GM12873 (cell line): ENCODE measurements around the gene AUTS2.

Experiments used
- CTCF ChIP-seq: IDR thresholded peaks from 2 replicates; pipeline ENCODE4 v1.5.1; 2012; ENCODE audit warnings: low read depth, mild to moderate bottlenecking, moderate library complexity, low read length, control low read depth; ENCODE audit not compliant: insufficient read depth; ENCODE audit errors: missing control alignments

Gene AUTS2

GRCh38 chr7:69691327-69691726 lies 93.1 kb downstream of the AUTS2 start:
- no peak for TF ChIP-seq CTCF

DNA sequence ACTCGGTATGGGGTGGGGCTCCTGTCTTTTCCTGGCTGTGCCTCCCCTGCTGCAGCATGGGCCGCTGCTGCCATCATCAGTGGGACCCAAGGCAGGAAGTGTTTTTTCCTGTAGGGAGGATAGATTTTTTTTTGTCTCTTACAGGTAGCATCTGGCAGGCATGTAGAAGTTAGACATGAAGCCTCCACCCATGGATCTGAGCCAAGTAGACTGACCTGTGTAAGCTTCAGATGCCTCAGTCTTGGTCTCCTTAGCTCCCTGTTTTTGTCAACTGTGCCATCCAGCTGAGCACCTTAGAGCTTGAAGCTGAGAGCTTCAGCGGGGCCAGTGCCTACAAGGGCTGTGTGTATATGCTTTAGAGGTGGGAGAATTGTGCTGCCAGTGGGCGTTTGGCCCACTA lies 93.5 kb downstream of the AUTS2 start:
- TF ChIP-seq CTCF, result no peak

- no peak for TF ChIP-seq CTCF
Observed at GRCh38 chr7:69692611-69693010, 94.3 kb downstream of the AUTS2 start.

DNA sequence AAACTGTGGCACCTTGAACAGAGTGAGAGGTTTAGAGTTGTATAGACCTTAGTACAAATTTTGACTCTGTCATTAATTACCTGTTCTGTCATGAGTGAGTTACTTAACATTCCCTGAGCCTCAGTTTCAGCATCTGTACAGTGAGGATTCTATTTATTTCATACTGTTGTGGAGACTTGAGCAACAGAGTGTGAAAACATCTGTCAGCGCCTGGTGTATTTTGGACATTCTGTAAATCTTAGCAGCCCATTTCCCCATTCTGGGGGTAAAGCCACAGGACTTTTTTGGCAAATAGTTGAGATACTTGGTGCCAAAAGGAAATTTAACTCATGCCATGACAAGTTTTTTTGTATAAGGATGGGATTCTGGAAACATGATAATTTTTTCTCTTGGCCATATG lies 94.8 kb downstream of the AUTS2 start:
- TF ChIP-seq CTCF, result no peak

GRCh38 chr7:69696054-69696591 lies 97.8 kb downstream of the AUTS2 start:
- TF ChIP-seq CTCF, result no peak

DNA sequence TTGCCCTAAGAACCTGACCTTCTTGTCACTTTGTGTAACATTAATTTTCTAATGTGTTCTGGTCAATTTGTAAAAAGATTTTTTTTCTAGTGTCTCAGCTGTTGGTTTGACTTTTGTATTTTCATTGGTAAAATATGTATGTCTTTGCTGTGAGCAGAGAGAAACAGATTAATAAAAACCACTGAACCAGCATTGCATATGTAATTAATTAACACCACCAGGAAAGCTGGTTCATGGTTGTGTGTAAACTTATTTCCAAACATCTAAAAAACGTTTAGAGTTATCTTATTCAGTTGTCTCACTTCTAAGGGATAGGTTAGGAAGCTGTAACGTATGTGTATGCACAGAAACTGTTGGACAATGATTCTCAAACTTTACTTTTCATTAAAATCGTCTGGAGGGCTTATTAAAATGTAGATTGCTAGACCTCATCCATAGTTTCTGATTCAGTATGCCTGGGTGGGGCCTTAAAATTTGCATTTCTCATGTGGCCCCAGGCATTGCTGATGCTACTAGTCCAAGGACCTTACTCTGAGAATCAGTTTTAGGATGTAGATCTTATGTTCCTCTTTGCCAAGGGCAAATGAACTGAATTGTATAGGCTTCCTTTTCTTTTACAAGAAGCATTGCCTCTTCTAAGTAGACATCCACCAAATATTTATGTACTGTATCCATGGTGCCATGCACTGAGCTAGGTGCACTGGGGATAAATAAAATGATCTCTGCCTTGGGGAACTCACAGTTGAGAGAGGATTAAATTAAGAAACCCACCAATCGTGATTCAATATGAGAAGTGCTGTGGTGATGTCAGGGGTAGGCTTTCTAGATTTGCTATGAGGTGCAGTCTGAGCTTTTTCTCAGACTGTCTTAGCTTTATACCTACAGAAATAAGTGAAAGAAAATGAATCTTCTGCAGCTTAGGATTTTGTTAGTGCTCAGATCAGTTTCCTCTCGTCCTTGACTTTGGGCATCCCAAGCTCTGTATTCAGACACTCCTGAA lies 98.7 kb downstream of the AUTS2 start:
- TF ChIP-seq CTCF, result no peak

- no peak for TF ChIP-seq CTCF
Observed at GRCh38 chr7:69698109-69698825, 100.0 kb downstream of the AUTS2 start.
